GM12865 (cell line): ENCODE measurements around the gene CUX1.

Source experiments
- DNase-seq: peaks from one replicate; pipeline ENCODE4 v3.0.0; 2010; ENCODE audit warnings: low read depth
- H3K4me3 ChIP-seq: 2 replicates; pipeline ENCODE4 v1.5.1; 2011; ENCODE audit warnings: mild to moderate bottlenecking, low read depth, low read length, control low read depth
- TF ChIP-seq, protein P1 (sequence below): IDR thresholded peaks from 2 replicates; pipeline ENCODE4 v1.5.1; 2011; ENCODE audit warnings: low read length, control low read depth, low read depth, inconsistent platforms; ENCODE audit not compliant: insufficient read depth; ENCODE audit errors: missing control alignments

Gene CUX1

DNA sequence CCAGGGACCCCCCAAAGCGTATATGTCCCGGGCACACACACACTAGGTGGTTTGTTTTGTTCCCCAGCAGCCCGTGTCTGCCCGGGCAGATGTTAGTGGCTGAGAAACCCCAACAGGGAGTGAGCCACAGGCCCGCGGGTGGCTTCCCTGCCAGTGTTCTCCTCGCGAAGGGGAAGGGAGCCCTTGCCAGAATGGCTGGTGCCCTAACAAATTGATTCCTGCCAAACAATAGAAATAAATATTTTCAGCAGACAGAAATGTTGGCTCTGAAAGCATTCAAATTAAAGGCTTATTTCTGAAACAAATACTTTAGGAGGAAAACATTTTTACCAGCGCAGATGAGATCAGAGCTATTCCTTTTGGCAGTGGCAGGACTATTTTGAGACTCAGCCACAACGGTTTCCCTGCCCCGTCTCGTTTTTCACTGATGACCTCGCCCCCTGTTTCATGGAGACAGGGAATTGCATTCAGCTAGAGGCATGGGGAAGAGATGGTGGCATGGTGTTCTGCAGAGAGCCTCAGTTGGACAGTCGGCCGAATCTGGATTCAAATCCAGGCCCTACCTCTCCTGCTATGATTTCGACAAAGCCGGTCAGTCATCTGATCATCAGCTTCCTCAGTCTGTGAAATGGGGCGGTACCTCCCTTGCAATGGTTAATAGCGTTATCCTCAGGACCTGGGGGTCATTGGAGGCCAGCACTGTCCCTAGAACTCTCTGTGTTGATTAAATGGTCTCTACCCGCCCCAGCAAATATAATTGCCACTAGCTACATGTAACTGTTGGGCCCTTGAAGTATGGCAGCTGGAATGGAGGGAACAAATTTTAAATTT lies 84.5 kb downstream of the CUX1 start:
- TF ChIP-seq, protein P1, sequence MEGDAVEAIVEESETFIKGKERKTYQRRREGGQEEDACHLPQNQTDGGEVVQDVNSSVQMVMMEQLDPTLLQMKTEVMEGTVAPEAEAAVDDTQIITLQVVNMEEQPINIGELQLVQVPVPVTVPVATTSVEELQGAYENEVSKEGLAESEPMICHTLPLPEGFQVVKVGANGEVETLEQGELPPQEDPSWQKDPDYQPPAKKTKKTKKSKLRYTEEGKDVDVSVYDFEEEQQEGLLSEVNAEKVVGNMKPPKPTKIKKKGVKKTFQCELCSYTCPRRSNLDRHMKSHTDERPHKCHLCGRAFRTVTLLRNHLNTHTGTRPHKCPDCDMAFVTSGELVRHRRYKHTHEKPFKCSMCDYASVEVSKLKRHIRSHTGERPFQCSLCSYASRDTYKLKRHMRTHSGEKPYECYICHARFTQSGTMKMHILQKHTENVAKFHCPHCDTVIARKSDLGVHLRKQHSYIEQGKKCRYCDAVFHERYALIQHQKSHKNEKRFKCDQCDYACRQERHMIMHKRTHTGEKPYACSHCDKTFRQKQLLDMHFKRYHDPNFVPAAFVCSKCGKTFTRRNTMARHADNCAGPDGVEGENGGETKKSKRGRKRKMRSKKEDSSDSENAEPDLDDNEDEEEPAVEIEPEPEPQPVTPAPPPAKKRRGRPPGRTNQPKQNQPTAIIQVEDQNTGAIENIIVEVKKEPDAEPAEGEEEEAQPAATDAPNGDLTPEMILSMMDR: no peak
- no peak for DNase-seq

DNA sequence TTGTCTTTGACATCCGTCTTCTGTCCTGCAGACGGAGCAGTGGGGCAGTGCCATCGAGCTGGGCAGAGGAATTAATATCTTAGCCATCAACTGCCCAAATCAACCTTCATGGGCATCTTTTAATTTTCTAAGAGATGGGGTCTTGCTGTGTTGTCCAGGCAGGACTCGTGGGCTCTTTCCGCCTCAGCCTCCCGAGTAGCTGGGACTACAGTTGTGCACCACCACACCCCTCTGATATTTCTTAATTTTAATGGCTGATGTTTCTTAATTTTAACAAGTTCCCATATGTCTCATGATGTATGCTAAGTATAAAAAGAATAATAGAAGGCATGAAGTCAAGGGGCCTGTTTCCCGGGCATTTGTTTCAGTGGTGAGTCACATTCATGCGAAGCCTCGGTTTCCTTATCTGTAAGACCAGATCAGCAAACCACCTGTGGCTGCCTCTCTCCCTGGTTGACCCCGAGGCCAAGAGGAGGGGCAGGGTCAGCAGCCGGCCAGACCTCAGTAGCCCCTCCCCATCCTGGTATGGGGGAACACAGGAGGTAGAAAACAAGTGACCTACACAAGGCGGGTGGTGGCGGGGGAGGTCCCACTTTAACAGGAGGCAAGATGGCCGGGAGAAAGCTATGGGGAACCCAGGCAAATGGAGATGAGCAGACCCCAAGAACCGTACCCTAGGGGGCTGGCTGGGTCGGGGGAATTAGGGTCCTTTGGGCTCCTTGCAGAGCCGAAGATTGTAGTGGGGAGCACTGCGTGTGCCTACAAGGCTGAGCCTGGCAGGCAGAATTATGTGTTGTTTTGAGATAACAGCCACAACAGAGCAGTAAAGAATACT lies 85.5 kb downstream of the CUX1 start:
- TF ChIP-seq, protein P1: no peak
- DNase-seq: no peak
- no peak overlapping the region for H3K4me3 ChIP-seq

More for the DNA sequence above, 84.5 kb downstream of the CUX1 start:
- H3K4me3 ChIP-seq: no peak overlapping the region

DNA sequence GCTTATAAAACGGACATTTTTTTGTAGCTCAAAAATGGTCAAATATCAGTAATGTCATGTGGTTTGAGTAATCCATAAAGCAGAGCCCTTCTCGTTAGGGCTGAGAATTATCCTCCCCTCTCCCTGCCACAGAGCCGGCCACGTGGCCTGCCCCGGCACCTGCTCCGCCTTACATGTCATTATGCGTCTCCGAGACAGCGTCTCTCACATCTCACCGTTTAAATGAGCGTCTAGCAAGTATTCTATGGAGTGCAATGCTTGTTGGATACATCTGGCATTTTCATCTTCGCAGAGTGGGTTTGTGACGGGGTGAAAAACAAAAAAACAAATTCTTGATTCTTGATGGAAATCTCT lies 86.1 kb downstream of the CUX1 start:
- no peak for DNase-seq
- no peak overlapping the region for H3K4me3 ChIP-seq
- TF ChIP-seq, protein P1: no peak

DNA sequence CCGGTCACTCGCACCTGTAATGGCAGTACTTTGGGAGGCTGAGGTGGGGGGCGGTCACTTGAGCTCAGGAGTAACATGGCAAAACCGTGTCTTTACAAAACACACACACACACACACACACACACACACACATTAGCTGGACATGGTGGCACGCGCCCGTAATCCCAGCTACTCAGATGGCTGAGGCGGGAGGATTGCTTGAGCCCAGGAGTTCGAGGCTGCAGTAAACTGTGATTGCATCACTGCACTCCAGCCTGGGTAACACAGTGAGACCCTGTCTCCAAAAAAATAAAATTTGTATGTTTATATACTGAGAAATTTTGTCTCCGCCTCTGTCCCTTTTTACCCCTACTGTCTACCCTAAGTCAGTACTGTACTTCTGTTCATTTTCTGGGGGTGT lies 86.6 kb downstream of the CUX1 start:
- H3K4me3 ChIP-seq: no peak overlapping the region
- no peak for DNase-seq
- TF ChIP-seq, protein P1: no peak

DNA sequence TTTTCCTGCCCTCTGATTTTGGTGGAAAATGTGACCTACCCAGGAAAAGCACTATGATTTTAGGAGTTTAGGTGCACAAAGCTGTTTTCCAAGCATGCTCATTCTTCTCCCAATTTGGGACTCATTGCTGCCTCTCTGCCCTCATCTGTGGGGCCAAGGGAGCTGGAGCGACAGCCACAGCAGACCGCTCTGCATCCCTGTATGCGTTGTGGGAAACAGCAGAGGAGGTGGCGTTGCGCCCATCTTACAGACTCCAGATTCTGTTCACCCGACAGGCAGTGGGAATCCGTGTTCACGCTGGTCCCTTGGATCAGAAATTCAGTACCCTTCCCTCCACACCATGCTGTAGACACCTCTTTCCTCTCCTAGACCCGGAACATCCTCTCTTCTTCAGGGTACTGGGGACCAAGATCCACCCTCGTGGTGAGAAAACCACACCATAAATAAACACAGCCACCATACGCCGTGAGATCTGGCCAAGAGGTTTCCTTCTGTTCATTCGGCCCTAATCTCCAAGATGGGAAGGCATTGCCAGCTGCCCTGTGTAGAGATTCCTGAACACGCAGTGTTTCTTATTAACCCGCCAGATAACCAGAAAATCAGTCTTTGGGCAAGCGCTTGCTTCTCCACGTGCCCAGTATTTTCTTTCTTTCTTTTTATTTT lies 87.9 kb downstream of the CUX1 start:
- DNase-seq: no peak
- TF ChIP-seq, protein P1: no peak
- no peak overlapping the region for H3K4me3 ChIP-seq

DNA sequence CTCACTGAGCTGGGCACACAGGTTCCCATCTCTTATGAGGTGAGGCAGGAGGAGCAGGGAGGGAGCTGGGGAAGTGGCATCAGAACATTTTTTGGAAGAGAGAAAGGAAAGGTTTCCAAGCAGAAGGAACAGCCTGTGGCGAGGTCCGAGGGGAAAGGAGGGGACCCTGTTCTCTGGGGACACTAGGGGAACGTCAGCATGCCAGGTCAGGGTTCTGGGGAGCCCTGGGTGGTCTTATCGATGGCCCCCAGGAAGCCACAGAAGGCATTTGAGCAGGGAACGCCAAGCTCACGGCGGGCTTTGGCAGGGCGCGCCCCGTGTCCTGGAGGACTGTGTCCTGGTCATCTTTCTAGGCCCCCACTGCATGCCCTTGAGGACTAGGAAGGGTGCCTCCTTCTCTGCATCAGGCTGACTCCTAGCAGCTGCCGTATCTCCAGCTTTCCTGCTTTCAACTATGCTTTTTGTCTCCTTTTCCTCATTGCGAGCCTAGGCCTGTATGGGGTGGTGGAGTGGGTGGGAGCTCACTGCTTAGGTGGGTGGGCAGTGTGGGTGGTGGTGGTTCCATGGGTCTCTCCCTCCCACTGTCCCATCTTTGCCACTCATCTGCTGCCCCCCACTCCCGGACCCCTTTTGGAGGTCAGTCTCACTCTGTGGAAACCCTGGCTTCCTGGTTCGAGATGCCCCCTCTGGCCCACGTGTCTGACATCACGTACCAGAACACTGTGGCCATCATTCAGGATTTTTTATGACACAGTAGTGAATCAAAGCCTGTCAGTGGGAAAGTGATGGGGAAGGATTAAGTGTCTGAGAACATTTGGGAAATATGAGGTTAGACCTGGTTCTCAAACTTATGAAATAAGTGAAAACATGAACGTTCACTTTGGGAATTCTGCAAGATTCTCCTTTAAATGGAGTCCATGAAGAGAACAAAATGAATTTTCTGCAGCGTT lies 89.1 kb downstream of the CUX1 start:
- H3K4me3 ChIP-seq: no peak overlapping the region
- DNase-seq: no peak
- TF ChIP-seq, protein P1: no peak
